HL-60 (cell line): ENCODE data around the gene ONECUT2.

Source experiments
- GABPA ChIP-seq: IDR thresholded peaks from 2 replicates; pipeline ENCODE4 v1.6.1; 2012; ENCODE audit warnings: low read depth
- POLR2AphosphoS5 ChIP-seq: IDR thresholded peaks from 2 replicates; pipeline ENCODE4 v1.6.1; 2012; ENCODE audit warnings: low read depth
- TF ChIP-seq, protein P1 (sequence below): IDR thresholded peaks from one replicate; pipeline ENCODE4 v1.5.1; 2011; ENCODE audit warnings: low read length, control low read depth, inconsistent platforms; ENCODE audit not compliant: insufficient read depth
- TF ChIP-seq, protein P2 (sequence below): IDR thresholded peaks from 2 replicates; pipeline ENCODE4 v1.6.1; 2012; ENCODE audit warnings: low read depth; ENCODE audit not compliant: insufficient replicate concordance

DNA sequence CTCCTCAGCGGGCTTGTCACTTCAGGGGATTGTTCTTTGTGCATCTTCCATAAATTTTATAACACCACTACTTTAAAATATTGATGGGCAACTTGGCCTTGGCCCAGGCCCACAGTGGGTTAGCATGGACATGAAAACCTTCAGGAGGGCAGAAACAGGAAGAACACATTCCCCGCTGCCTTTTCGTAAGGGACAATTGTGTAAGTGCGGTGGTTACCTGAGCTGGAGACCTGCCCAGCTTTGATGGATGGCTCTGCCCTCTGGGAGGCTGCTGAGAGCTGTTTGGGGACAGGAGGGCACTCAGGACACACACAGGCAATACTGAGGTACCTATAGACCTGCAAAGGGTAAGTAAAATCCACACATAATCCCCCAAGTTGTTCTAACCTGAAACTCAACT lies 104.5 kb downstream of the ONECUT2 start:
- TF ChIP-seq, protein P1, sequence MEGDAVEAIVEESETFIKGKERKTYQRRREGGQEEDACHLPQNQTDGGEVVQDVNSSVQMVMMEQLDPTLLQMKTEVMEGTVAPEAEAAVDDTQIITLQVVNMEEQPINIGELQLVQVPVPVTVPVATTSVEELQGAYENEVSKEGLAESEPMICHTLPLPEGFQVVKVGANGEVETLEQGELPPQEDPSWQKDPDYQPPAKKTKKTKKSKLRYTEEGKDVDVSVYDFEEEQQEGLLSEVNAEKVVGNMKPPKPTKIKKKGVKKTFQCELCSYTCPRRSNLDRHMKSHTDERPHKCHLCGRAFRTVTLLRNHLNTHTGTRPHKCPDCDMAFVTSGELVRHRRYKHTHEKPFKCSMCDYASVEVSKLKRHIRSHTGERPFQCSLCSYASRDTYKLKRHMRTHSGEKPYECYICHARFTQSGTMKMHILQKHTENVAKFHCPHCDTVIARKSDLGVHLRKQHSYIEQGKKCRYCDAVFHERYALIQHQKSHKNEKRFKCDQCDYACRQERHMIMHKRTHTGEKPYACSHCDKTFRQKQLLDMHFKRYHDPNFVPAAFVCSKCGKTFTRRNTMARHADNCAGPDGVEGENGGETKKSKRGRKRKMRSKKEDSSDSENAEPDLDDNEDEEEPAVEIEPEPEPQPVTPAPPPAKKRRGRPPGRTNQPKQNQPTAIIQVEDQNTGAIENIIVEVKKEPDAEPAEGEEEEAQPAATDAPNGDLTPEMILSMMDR: no peak
- TF ChIP-seq POLR2AphosphoS5 (no peak), GABPA (no peak)
- TF ChIP-seq, protein P2, sequence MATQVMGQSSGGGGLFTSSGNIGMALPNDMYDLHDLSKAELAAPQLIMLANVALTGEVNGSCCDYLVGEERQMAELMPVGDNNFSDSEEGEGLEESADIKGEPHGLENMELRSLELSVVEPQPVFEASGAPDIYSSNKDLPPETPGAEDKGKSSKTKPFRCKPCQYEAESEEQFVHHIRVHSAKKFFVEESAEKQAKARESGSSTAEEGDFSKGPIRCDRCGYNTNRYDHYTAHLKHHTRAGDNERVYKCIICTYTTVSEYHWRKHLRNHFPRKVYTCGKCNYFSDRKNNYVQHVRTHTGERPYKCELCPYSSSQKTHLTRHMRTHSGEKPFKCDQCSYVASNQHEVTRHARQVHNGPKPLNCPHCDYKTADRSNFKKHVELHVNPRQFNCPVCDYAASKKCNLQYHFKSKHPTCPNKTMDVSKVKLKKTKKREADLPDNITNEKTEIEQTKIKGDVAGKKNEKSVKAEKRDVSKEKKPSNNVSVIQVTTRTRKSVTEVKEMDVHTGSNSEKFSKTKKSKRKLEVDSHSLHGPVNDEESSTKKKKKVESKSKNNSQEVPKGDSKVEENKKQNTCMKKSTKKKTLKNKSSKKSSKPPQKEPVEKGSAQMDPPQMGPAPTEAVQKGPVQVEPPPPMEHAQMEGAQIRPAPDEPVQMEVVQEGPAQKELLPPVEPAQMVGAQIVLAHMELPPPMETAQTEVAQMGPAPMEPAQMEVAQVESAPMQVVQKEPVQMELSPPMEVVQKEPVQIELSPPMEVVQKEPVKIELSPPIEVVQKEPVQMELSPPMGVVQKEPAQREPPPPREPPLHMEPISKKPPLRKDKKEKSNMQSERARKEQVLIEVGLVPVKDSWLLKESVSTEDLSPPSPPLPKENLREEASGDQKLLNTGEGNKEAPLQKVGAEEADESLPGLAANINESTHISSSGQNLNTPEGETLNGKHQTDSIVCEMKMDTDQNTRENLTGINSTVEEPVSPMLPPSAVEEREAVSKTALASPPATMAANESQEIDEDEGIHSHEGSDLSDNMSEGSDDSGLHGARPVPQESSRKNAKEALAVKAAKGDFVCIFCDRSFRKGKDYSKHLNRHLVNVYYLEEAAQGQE: no peak
